A673 (cell line): ENCODE data around the gene DGKD. TPM values are rescaled to one million over a fixed set of nuclear protein-coding genes. Genes with fewer than 3 reads are reported as not detected.

Experiments used
- BruUV-seq: library from RNA; stranded (reverse); fragments of 400-500 nt; replicated peaks from 2 replicates; lab custom pipeline; 2021; lab: Mats Ljungman, UMichigan
- CTCF ChIA-PET: fragments of 300-600 bp; sonication (Branson Sonifier 250); formaldehyde crosslinking; loops from one replicate; lab custom pipeline; 2022; ENCODE audit warnings: antibody characterized with exemption; lab: Charles Lee
- POLR2A ChIA-PET: fragments of 300-600 bp; sonication (Branson Sonifier 250); formaldehyde crosslinking; loops from one replicate; lab custom pipeline; 2022; ENCODE audit warnings: antibody characterized with exemption; ENCODE audit not compliant: low non-redundant PET; lab: Charles Lee
- DNase-seq: peaks from one replicate; pipeline ENCODE4 v3.0.0-alpha.2; 2015; ENCODE audit warnings: low spot score
- H3K27ac ChIP-seq: fragments of 200-600 bp; sonication (generic); 2 replicates; pipeline ENCODE4 v1.5.1; 2016; ENCODE audit warnings: mixed run types, low read depth, mild to moderate bottlenecking, mixed read lengths, antibody characterized with exemption, low read length; ENCODE audit not compliant: poor library complexity, severe bottlenecking
- H3K27me3 ChIP-seq: fragments of 200-600 bp; sonication (generic); replicated peaks from 2 replicates; pipeline ENCODE4 v1.6.1; 2017; ENCODE audit warnings: mixed run types, low read depth, mild to moderate bottlenecking, mixed read lengths, antibody characterized with exemption, low read length; ENCODE audit not compliant: insufficient read depth, poor library complexity
- H3K36me3 ChIP-seq: fragments of 200-600 bp; sonication (generic); 2 replicates; pipeline ENCODE4 v1.6.1; 2016; ENCODE audit warnings: mixed run types, mild to moderate bottlenecking, mixed read lengths, antibody characterized with exemption, low read length; ENCODE audit not compliant: insufficient read depth, poor library complexity, severe bottlenecking
- H3K4me1 ChIP-seq: fragments of 200-600 bp; sonication (generic); 2 replicates; pipeline ENCODE4 v1.6.1; 2017; ENCODE audit warnings: mixed run types, mild to moderate bottlenecking, mixed read lengths, antibody characterized with exemption, low read length; ENCODE audit not compliant: insufficient read depth, poor library complexity, severe bottlenecking
- H3K4me3 ChIP-seq: fragments of 200-600 bp; sonication (generic); 2 replicates; pipeline ENCODE4 v1.5.1; 2016; ENCODE audit warnings: low read depth, mixed run types, mild to moderate bottlenecking, mixed read lengths, low read length; ENCODE audit not compliant: poor library complexity, severe bottlenecking
- H3K9me3 ChIP-seq: fragments of 200-600 bp; sonication (generic); 2 replicates; pipeline ENCODE4 v1.6.1; 2016; ENCODE audit warnings: mixed run types, low read depth, mild to moderate bottlenecking, mixed read lengths, antibody characterized with exemption, low read length; ENCODE audit not compliant: poor library complexity, severe bottlenecking
- EZH2 ChIP-seq: fragments of 200-600 bp; sonication (generic); IDR thresholded peaks from 2 replicates; pipeline ENCODE4 v1.6.1; 2017; ENCODE audit warnings: borderline replicate concordance, low read depth, mild to moderate bottlenecking, mixed read lengths, antibody characterized with exemption, low read length; ENCODE audit not compliant: poor library complexity, severe bottlenecking
- intact Hi-C: fragments of 100-400 bp; cut with micrococcal nuclease; formaldehyde crosslinking; loops from one replicate; pipeline ENCODE4 v1.10.0; 2022; ENCODE audit not compliant: unreplicated experiment
- total RNA-seq: library from RNA; stranded (reverse); gene quantifications from 2 replicates; pipeline ENCODE4 v1.2.3, GENCODE V29; 2021
- TF ChIP-seq, protein P1 (sequence below): fragments of 300-800, 200-600 bp; sonication (generic); conservative IDR thresholded peaks from 2 replicates; pipeline ENCODE4 v1.5.1; 2017; ENCODE audit warnings: low read depth, mild to moderate bottlenecking, antibody characterized with exemption, low read length, moderate library complexity, mixed read lengths

DGKD gene
- total RNA-seq, 1 experiment from 2014 or later: 128 TPM

DNA sequence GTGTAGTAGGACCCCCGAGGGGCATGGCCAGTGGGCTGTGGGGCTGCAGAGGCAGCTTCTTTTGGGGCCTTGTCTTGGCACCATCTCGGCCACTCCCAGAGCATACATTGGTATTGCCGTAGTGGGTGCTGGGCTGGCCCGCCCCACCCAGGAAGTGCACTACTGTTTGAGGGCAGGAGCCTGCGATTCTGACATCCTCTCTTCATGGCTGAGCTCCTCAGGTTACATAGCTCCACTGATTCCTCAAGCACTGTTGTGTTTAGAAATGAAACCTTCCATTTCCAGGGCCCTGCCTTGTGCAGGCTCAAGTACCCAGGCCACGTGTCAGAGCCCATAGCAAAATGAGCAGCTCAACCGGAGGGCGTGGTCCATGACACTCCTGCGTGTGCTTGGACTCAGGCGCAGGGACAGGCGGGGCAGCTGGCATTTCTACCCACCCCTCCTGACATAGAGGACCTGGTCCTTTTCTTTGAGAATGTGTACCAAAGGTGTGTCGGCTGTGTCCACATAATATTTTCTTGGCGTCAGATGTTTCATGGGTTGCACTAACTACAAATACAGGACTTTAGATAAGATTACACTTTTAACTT, 67.9 kb downstream of the DGKD start:
- POLR2A ChIA-PET: no interaction called here
- Histone ChIP-seq H3K4me3 (no peak overlapping the region), H3K36me3 (peaks cover 4% of the 10 kb centered on the region), H3K27me3 (no peaks in the 10 kb centered on the region), H3K27ac (no peak overlapping the region), H3K4me1 (peaks cover 34% of the 10 kb centered on the region), H3K9me3 (no peaks in the 10 kb centered on the region)
- intact Hi-C loops: no loop called here
- no TSS peak for BruUV-seq
- CTCF ChIA-PET: no interaction called here
- peak; percentile 59 for DNase-seq
- no peak for TF ChIP-seq EZH2
- TF ChIP-seq, protein P1, sequence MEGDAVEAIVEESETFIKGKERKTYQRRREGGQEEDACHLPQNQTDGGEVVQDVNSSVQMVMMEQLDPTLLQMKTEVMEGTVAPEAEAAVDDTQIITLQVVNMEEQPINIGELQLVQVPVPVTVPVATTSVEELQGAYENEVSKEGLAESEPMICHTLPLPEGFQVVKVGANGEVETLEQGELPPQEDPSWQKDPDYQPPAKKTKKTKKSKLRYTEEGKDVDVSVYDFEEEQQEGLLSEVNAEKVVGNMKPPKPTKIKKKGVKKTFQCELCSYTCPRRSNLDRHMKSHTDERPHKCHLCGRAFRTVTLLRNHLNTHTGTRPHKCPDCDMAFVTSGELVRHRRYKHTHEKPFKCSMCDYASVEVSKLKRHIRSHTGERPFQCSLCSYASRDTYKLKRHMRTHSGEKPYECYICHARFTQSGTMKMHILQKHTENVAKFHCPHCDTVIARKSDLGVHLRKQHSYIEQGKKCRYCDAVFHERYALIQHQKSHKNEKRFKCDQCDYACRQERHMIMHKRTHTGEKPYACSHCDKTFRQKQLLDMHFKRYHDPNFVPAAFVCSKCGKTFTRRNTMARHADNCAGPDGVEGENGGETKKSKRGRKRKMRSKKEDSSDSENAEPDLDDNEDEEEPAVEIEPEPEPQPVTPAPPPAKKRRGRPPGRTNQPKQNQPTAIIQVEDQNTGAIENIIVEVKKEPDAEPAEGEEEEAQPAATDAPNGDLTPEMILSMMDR: no peak

DNA sequence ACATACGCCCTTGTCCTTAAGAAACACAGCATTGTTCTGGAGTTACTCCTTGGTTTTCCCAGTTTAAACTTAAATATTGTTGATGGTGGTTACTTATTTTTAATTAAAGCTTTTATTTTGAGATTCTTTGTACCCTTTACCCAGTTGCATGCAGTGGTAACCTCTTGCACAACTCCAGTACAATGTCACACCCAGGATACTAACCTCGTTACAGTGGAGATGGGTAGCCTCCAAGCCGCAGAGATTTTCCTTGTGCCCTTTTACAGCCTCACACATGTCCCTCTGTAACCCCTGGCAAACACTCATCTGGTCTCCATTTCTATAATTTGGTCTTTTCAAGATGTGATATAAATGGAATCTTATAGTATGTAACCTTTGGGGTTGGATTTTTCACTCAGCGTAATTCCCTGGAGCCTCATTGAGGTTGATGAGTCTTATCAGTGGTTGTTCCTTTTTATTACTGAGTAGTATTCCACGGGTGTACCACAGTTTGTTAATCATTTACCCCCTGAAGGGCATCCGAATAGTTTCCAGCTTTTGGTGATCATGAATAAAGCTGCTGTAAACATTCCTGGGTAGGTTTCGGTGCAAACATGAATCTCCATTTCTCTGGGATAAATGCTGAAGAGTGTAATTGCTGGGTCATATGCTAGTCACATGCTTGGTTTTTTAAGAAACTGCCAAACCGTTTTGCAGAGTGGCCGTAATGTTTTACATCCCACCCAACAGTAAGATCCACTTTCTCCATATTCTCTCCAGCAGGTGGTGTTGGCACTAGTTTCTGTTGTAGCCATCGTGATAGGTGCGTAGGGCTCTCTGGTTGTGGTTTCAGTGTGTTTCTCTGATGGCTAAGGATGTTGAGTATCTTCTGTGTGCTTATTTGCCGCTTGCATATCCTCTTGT, 68.6 kb downstream of the DGKD start:
- H3K9me3 ChIP-seq: no peaks in the 10 kb centered on the region
- CTCF ChIA-PET: no interaction called here
- intact Hi-C loops: no loop called here
- no peak overlapping the region for H3K27ac ChIP-seq
- no peak for DNase-seq
- no peaks in the 10 kb centered on the region for H3K27me3 ChIP-seq
- no TSS peak for BruUV-seq
- POLR2A ChIA-PET: no interaction called here
- TF ChIP-seq, protein P1: no peak
- TF ChIP-seq EZH2: no peak
- H3K4me3 ChIP-seq: no peak overlapping the region
- H3K36me3 ChIP-seq: peaks cover 4% of the 10 kb centered on the region
- peaks cover 27% of the 10 kb centered on the region for H3K4me1 ChIP-seq

DNA sequence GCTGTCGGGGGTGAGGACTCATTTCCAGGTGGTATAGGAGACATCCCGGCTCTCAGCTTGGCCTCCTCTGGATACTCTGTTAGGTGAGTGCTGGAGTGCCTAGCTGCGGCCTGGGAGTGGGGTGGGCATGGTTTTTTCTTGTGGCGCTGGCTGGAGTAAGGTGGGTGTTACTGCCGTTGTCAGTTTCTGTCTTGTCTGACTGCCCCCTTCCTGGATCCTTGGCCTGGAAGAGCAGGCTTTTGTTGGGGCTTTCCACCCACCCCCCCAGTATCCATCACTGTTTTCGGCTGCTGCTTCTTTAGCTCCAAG, 69.2 kb downstream of the DGKD start:
- intact Hi-C loops: no loop called here
- Histone ChIP-seq H3K4me1 (peaks cover 23% of the 10 kb centered on the region), H3K9me3 (no peaks in the 10 kb centered on the region), H3K27ac (no peak overlapping the region), H3K27me3 (no peaks in the 10 kb centered on the region), H3K36me3 (peaks cover 4% of the 10 kb centered on the region), H3K4me3 (no peak overlapping the region)
- no peak for DNase-seq
- ChIA-PET POLR2A (no interaction called here), CTCF (no interaction called here)
- BruUV-seq: no TSS peak
- TF ChIP-seq, protein P1: no peak
- TF ChIP-seq EZH2: no peak
